ENCODE measurements around the gene ADCY2. TPM values are rescaled to one million over a fixed set of nuclear protein-coding genes. Genes with fewer than 3 reads are reported as not detected.

Gene ADCY2
- total and polyA plus RNA-seq, 9 of the 15 experiments (the other 6 are each of a cell fraction or from before 2014, with no cell fraction given), result 0.01 to 0.15 (median 0.03) TPM; not detected in 5

GRCh38 chr5:7747728-7748127 lies 351.8 kb downstream of the ADCY2 start (continued):
- TF ChIP-seq MXD1 (CRISPR knock-in tag; IDR thresholded peaks at IDR 0.05; ENCODE audit: borderline replicate concordance, poor library complexity, severe bottlenecking), result no peak
- TF ChIP-seq EWSR1 (IDR thresholded peaks at IDR 0.05; ENCODE audit: borderline replicate concordance, low read depth, partially characterized antibody), result no peak
- TF ChIP-seq, protein P1, sequence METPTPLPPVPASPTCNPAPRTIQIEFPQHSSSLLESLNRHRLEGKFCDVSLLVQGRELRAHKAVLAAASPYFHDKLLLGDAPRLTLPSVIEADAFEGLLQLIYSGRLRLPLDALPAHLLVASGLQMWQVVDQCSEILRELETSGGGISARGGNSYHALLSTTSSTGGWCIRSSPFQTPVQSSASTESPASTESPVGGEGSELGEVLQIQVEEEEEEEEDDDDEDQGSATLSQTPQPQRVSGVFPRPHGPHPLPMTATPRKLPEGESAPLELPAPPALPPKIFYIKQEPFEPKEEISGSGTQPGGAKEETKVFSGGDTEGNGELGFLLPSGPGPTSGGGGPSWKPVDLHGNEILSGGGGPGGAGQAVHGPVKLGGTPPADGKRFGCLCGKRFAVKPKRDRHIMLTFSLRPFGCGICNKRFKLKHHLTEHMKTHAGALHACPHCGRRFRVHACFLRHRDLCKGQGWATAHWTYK (CRISPR knock-in tag; IDR thresholded peaks at IDR 0.05), result no peak
- no peak for TF ChIP-seq CREB1 (IDR thresholded peaks at IDR 0.05)
- no peak for TF ChIP-seq CREB1 (CRISPR knock-in tag; IDR thresholded peaks at IDR 0.05)
- no peak for TF ChIP-seq ZNF707 (CRISPR knock-in tag; conservative IDR thresholded peaks at IDR 0.05)
- no peak for TF ChIP-seq U2AF2 (optimal IDR thresholded peaks at IDR 0.05; ENCODE audit: low read depth, low read length)
- TF ChIP-seq RCOR1 (IDR thresholded peaks at IDR 0.05; ENCODE audit: borderline replicate concordance in 1 of 2, low read depth in 2 of 2, low read length in 2 of 2), result no peak

GRCh38 chr5:7749626-7750025 lies 353.7 kb downstream of the ADCY2 start:
- Histone ChIP-seq H3K4me3 (no peak overlapping the region), H3K9me1 (ENCODE audit: control insufficient read depth, insufficient read depth, low read length) (no peaks in the 10 kb centered on the region), H3K9ac (ENCODE audit: insufficient read depth in 1 of 2, low read depth in 2 of 2, low read length in 2 of 2) (no peak overlapping the region), H3K27ac (ENCODE audit: extremely low read depth, low read depth, low read length) (no peak overlapping the region), H3K9me3 (replicated peaks; ENCODE audit: control insufficient read depth, insufficient read depth, low read depth, low read length) (no peaks in the 10 kb centered on the region), H3K36me3 (ENCODE audit: control insufficient read depth, insufficient read depth, low read length) (no peaks in the 10 kb centered on the region), H3K4me1 (replicated peaks in 1 of 2; ENCODE audit: control insufficient read depth in 2 of 2, insufficient read depth in 2 of 2, low read length in 2 of 2) (no peaks in the 10 kb centered on the region), H3K4me2 (ENCODE audit: insufficient read depth, low read length) (no peak overlapping the region), H4K20me1 (replicated peaks; ENCODE audit: control insufficient read depth, insufficient read depth, low read length) (no peaks in the 10 kb centered on the region), H3K27me3 (ENCODE audit: control insufficient read depth in 2 of 2, insufficient read depth in 2 of 2, low read length in 2 of 2) (no peaks in the 10 kb centered on the region), H2AFZ (ENCODE audit: low read depth, low read length) (no peak overlapping the region), H3K79me2 (ENCODE audit: control insufficient read depth, insufficient read depth, low read length) (no peaks in the 10 kb centered on the region)
- 0% methylated on average over 7 of the region's 7 CpGs for WGBS (ENCODE audit: insufficient coverage, low coverage, missing lambda C conversion rate)
- ChIA-PET POLR2A (no interaction called here), CTCF (ENCODE audit: low intra/inter-chr PET ratio) (no interaction called here)
- in situ Hi-C loops (cut with MboI), result loop anchor here (10.0 kb wide), 1 partner anchor 925 kb away; no protein-coding TSS in a partner anchor
- ATAC-seq, result no peak
- DNase-seq (ENCODE audit: extremely low read depth in 1 of 4, low spot score in 3 of 4), result no peak
- no peak for FAIRE-seq
- BruUV-seq (replicated peaks), result no TSS peak
- intact Hi-C loops (cut with micrococcal nuclease), result loop anchor here (5.0 to 10.0 kb wide), 3 partner anchors 355 to 982 kb away; partner anchors contain the start of gene ADCY2
- TF ChIP-seq, protein P2, sequence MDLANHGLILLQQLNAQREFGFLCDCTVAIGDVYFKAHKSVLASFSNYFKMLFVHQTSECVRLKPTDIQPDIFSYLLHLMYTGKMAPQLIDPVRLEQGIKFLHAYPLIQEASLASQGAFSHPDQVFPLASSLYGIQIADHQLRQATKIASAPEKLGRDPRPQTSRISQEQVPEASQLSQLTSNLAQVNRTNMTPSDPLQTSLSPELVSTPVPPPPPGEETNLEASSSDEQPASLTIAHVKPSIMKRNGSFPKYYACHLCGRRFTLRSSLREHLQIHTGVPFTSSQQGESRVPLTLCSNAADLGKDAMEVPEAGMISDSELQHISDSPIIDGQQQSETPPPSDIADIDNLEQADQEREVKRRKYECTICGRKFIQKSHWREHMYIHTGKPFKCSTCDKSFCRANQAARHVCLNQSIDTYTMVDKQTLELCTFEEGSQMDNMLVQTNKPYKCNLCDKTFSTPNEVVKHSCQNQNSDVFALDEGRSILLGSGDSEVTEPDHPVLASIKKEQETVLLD (IDR thresholded peaks at IDR 0.05), result no peak
- TF ChIP-seq FOS (IDR thresholded peaks at IDR 0.05; ENCODE audit: extremely low read depth, insufficient read length) (no peak), SMARCA4 (IDR thresholded peaks at IDR 0.05) (no peak), HBP1 (CRISPR knock-in tag; IDR thresholded peaks at IDR 0.05) (no peak), ZNF133 (CRISPR knock-in tag; IDR thresholded peaks at IDR 0.05) (no peak), KLF16 (IDR thresholded peaks at IDR 0.05) (no peak), ZNF707 (CRISPR knock-in tag; conservative IDR thresholded peaks at IDR 0.05) (no peak), SP2 (IDR thresholded peaks at IDR 0.05; ENCODE audit: extremely low read depth, low read depth, low read length, poor library complexity, severe bottlenecking) (no peak), HMG20B (CRISPR knock-in tag; IDR thresholded peaks at IDR 0.05) (no peak)
- TF ChIP-seq, protein P3, sequence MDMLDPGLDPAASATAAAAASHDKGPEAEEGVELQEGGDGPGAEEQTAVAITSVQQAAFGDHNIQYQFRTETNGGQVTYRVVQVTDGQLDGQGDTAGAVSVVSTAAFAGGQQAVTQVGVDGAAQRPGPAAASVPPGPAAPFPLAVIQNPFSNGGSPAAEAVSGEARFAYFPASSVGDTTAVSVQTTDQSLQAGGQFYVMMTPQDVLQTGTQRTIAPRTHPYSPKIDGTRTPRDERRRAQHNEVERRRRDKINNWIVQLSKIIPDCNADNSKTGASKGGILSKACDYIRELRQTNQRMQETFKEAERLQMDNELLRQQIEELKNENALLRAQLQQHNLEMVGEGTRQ (CRISPR knock-in tag; IDR thresholded peaks at IDR 0.05), result no peak

All from K562 (cell line).